GM19099 (cell line): ENCODE data around the gene MED15.

Experiments used
- POLR2A ChIP-seq: IDR thresholded peaks from 3 replicates; pipeline ENCODE4 v1.6.1; 2011; ENCODE audit warnings: low read depth; ENCODE audit not compliant: insufficient read length; ENCODE audit errors: extremely low read depth

Gene MED15

DNA sequence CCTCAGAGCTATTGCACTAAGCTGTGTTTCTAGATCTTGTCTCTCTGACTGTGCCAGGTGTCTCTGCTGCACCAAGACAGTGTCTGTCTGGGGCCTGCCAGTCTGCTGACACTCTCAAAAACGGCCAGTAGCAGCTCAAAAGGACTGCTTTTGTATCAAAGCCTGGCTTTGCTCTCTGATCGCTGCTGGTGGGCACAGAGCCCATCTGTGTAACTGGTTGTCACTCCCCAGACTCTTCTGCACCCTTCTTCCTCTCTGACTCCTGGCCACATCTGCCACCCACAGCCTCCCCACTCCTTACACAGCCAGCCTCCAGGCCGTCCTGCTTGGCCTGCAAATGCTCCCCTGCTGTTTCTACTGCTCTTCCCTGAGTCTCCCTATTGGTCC, 26.5 kb downstream of the MED15 start:
- TF ChIP-seq POLR2A, result no peak

DNA sequence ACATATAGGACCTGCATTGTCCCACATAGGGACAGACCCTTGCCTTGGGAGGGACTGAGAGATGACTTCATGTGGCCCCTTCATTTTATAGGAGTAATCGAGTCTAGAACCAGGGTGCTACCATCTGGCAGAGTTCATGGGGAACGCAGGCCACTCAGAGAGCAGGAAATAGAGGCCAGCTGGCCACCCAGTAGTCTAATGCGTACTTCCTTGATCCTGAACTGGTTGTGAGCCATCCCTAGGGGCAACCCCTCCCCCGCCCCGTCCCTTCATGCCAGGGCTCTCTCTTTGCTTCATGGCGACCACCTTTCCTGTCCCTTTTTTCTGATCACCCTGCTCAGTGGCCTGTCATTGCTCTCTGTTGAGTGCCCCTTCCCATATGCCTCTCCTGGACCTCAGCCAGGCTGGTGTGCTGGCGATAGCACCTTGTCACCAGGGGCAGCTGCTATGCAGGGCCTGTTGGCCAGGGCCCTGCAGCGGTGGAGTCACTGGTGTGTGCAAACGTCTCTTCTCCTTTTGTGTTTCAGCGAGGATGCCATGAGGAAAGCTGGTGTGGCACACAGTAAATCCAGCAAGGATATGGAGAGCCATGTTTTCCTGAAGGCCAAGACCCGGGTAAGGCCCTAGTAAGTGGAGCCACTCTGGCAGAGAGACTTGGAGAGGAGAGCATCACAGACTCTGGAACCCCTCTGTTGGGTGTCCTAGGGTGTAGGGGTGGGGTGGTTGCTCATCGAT, 29.3 kb downstream of the MED15 start:
- no peak for TF ChIP-seq POLR2A

DNA sequence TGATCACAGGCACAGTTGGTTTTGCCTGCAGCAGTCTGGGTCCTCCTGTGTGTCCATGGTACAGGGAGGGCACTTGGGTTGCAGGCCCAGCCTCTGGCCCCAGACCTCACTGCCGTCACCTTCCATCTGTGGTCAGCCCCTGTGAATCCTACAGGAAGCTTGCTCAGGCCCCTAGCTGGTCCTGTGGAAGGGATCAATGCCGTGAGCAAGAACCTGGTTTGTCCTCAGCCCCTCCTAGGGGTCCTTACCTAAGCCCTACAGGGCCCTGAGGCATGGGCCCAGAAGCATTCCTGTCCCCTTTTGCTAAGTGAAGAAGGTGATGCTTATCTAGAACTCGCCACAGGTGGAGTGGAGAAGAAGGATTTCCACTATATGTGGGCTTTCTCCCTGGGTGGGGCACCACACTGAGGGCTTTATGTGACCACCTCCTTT, 29.9 kb downstream of the MED15 start:
- no peak for TF ChIP-seq POLR2A

GRCh38 chr22:20537983-20538382, 30.6 kb downstream of the MED15 start:
- no peak for TF ChIP-seq POLR2A

- TF ChIP-seq POLR2A, result no peak
Measured at GRCh38 chr22:20542055-20542454, 34.6 kb downstream of the MED15 start.

DNA sequence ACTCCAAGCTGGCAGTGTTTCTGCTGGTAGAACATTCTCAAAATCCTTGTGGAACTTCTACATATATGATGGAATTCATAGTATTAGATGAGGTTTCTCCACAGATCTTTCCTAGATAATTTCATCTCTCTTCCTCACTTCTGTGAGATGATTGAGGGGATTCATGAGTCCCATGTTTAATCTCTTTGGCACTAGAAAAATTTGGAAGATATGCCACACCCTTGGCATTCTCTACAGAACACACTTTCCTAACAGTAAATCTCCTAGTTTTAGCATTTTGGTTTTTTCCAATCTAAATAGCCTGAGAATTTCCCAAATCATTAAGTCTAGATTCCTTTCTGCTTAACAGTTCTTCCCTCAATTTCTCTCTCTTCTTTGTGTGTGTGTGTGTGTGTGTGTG, 35.3 kb downstream of the MED15 start:
- TF ChIP-seq POLR2A, result no peak

- no peak for TF ChIP-seq POLR2A
Measured at GRCh38 chr22:20545681-20546521, 38.5 kb downstream of the MED15 start.

DNA sequence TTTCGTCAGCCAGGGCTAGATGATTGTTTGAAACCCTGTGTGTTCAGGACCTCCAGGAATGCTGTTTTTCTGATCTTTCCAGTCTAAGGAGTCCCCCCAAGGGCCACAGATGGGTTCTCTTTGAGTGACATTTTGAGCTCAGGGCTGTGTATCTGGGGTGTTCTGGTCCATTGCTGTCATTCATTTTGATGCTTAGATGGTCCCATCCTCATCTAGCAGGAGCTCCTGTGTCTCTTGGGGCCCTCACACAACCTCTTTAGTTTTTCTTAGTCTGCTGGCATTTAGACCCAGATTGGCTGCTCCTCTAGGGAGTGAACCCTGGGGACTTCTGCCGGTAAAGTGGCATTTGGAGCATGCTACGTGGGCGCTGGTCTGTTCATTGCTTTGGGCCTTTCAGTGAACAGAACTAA, 39.1 kb downstream of the MED15 start:
- no peak for TF ChIP-seq POLR2A

- no peak for TF ChIP-seq POLR2A
Measured at GRCh38 chr22:20547029-20547428, 39.6 kb downstream of the MED15 start.

- no peak for TF ChIP-seq POLR2A
Measured at GRCh38 chr22:20548806-20549205, 41.4 kb downstream of the MED15 start.

DNA sequence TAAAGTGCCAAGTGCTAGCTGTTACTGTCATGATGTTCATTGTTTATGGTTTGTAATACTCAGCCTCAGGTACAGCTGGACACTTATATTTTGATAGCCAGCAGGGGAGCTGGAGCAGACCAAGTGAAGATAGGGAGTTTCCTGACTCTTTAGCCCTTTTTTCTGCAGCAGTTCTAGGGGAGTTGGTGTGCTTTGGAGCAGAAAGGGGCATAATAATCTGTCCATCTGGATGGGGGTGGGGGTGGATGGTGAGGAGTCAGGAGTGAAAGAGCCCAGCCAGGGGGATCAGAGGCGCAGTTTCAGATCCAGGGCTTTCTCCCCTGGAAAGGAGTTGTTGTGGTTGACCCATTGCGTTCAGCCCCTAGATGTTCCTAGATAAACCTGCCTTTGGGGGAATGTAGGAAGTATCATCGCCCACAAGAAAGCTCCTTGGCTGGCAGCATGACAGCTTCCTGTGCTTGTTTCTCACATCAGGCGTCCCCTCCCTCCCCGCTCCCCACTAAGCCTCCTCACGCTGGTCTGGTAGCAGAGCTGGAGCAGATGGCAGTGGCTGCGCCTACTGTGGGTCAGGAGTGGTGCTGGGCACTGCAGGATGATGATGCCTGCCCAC, 41.9 kb downstream of the MED15 start:
- no peak for TF ChIP-seq POLR2A

DNA sequence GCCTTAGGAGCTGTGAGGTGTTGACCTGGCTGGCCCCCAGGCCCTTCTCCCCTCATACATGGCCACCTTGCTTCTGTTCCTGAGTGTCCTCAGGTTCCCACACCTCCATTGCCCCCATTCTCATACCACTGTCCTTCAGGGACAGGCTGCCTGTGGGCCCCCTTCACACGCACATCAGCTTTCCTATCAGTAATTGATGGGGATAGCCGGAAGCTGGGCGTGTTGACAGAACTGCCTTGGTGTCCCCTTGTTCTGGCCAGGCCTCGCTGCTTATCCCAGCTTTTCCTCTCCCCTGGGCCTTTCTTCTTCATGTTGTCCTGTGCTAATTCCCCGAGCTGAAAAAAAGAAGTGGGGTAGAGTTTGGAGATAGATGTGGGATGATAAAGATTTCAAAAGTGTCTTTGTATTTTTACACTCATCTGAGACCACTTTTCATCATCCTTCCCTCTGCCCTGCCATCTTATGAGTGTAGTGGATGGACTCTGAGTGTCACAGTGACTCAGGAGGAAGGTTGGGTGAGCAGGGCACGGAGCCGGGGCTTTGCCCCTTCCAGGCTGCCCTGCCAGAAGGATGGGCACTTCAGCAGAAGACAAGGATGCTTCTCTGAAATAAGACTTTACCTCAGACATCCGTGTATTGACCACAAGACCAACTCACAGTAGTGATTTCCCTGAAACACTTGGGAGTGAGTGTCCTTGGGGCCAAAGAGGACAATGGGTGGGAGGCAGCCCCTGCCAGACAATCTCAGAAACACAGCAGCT, 42.8 kb downstream of the MED15 start:
- no peak for TF ChIP-seq POLR2A

DNA sequence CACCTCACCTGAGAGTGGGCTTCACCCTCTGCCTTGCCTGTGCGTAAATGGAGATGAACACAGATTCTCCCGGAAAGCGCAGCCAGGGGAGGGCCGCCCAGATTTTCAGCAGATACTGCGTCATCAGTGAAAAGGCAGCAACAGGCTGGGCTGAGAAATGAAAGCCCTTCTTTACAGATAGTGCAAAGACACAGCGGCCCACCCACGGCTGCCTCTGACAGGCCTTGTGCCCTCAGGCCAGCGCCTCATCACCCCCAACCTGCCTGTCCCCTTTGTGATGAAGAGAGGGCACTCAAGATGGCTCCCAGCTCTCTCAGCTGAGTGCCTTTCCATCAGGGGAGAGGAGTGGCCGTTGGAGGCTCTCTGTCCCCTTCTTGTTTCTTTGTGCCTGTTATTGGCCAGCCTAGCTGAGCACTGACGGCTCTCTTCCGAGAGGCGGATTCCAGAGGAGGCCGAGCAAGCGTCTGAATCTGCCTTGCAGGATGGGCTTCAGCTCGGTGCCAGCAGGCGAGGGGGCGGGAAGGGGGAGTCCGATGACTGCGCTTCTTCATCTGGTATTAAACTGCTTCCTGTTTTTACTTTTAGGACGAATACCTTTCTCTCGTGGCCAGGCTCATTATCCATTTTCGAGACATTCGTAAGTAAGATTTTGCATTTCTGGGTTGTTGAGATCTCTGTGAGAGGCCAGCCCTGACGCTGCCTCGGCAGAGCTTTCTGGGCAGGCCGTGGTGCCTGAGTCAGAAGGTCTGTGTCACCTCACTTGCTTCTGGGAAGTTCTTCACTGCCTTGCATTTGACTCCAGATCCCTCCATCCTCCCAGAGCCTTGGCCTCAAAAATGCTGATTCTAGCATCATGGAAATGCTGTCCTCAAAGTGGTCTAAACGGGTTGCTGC, 43.7 kb downstream of the MED15 start:
- no peak for TF ChIP-seq POLR2A

DNA sequence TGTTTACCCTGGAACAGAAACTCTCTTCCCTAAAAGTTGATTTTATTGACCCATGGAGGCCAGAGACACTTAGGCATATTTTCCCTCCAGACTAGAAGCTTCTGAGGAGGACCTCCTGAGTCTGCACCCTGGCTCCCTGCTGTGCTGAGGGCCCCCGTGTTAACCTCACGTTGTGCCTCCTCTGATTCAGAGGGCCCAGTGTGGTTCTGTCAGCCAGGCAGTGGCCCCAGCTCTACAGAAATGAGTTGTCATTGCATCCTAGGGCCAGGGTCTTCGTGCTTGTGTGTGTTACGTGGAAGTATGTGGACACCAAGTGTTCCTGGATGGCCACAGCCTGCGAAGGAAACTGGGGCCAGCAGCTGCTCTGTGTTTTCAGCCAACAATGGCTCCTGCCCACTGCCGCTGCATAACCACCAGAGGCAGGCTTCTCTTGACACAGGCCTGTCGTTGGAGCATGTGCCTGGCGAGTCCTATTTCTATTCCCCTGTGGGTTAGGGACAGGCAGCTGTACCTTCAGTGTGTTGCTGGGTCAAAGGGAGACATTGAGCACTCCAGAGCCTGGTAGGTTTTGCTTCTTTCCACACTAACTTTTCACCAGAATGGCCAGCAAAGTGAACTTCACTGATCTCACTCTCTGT, 44.5 kb downstream of the MED15 start:
- TF ChIP-seq POLR2A, result no peak
